ENCODE measurements around the gene CIC. TPM values are rescaled to one million over a fixed set of nuclear protein-coding genes. Genes with fewer than 3 reads are reported as not detected.

The CIC gene
- polyA plus RNA-seq, 3 donors, result 18.7 to 49.1 (median 33.3) TPM

GRCh38 chr19:42242069-42242511 lies 27.0 kb upstream of the CIC start:
- H3K27ac ChIP-seq (ENCODE audit: low read depth, low read length), result no peak overlapping the region
- WGBS, 3 donors, result 0 to 2% (median 0%) methylated on average over 14 to 49 of the region's 49 CpGs

- 0% methylated on average over 65 to 76 of the region's 76 CpGs for WGBS, 3 donors
- H3K27ac ChIP-seq (ENCODE audit: low read depth, low read length), result peak within 1 kb of the TSS; percentile 90
Observed at GRCh38 chr19:42242512-42243409, 26.3 kb upstream of the CIC start, which contains the start of gene GSK3A. Gene GSK3A (minus strand): TSS chr19:42242602. CDS start chr19:42242465, 137 bp downstream.

GRCh38 chr19:42244347-42245220 lies 24.5 kb upstream of the CIC start:
- peak overlapping the region; percentile 68 for H3K27ac ChIP-seq (ENCODE audit: low read depth, low read length)
- WGBS, 3 donors, result 2% methylated on average over 45 of the region's 45 CpGs

GRCh38 chr19:42245231-42245630 lies 23.8 kb upstream of the CIC start:
- WGBS, 3 donors, result 77 to 78% (median 78%) methylated on average over 10 of the region's 10 CpGs
- no peak overlapping the region for H3K27ac ChIP-seq (ENCODE audit: low read depth, low read length)

GRCh38 chr19:42246143-42246921 lies 22.7 kb upstream of the CIC start:
- 23 to 29% (median 27%) methylated on average over 10 of the region's 10 CpGs for WGBS, 3 donors
- no peak overlapping the region for H3K27ac ChIP-seq (ENCODE audit: low read depth, low read length)

- no peak overlapping the region for H3K27ac ChIP-seq (ENCODE audit: low read depth, low read length)
Observed at GRCh38 chr19:42246922-42247639, 22.0 kb upstream of the CIC start.

GRCh38 chr19:42247640-42248199 lies 21.3 kb upstream of the CIC start:
- 88 to 95% (median 94%) methylated on average over 6 of the region's 6 CpGs for WGBS, 3 donors
- H3K27ac ChIP-seq (ENCODE audit: low read depth, low read length), result no peak overlapping the region

More at GRCh38 chr19:42246922-42247639, 22.0 kb upstream of the CIC start:
- 67 to 77% (median 70%) methylated on average over 7 of the region's 7 CpGs for WGBS, 3 donors

GRCh38 chr19:42248270-42249148 lies 20.5 kb upstream of the CIC start:
- no peak overlapping the region for H3K27ac ChIP-seq (ENCODE audit: low read depth, low read length)
- WGBS, 3 donors, result 90 to 91% (median 90%) methylated on average over 39 to 41 of the region's 41 CpGs

GRCh38 chr19:42249149-42249750 lies 19.8 kb upstream of the CIC start:
- no peak overlapping the region for H3K27ac ChIP-seq (ENCODE audit: low read depth, low read length)
- 83 to 89% (median 84%) methylated on average over 28 to 36 of the region's 36 CpGs for WGBS, 3 donors

- peak overlapping the region; percentile 52 for H3K27ac ChIP-seq (ENCODE audit: low read depth, low read length)
- 80% methylated on average over 6 of the region's 6 CpGs for WGBS, 3 donors
Observed at GRCh38 chr19:42249769-42250168, 19.3 kb upstream of the CIC start.

GRCh38 chr19:42250183-42250665 lies 18.8 kb upstream of the CIC start:
- H3K27ac ChIP-seq (ENCODE audit: low read depth, low read length), result peak overlapping the region; percentile 52
- 38 to 72% (median 45%) methylated on average over 15 of the region's 15 CpGs for WGBS, 3 donors

- peak overlapping the region; percentile 68 for H3K27ac ChIP-seq (ENCODE audit: low read depth, low read length)
Observed at GRCh38 chr19:42250666-42251531, 18.2 kb upstream of the CIC start.

GRCh38 chr19:42251572-42252358 lies 17.3 kb upstream of the CIC start:
- peak overlapping the region; percentile 79 for H3K27ac ChIP-seq (ENCODE audit: low read depth, low read length)
- 70 to 79% (median 73%) methylated on average over 4 of the region's 4 CpGs for WGBS, 3 donors

More at GRCh38 chr19:42250666-42251531, 18.2 kb upstream of the CIC start:
- WGBS, 3 donors, result 8 to 28% (median 9%) methylated on average over 9 to 19 of the region's 19 CpGs
